OCI-LY3 (cell line): ENCODE data around the gene TRAF3.

ENCODE experiments used
- H2AFZ ChIP-seq: fragments of 200-600, 300-600 bp; shearing (Covaris generic); 2 replicates; pipeline ENCODE4 v1.6.0; 2014; ENCODE audit warnings: antibody characterized with exemption, low read depth, low read length
- H3K27ac ChIP-seq: fragments of 200-600, 300-600 bp; sonication (generic); 2 replicates; pipeline ENCODE4 v1.5.1; 2014; ENCODE audit warnings: mild to moderate bottlenecking, low read length, moderate library complexity, mixed read lengths
- H3K27me3 ChIP-seq: fragments of 200-600, 300-600 bp; sonication (generic); 2 replicates; pipeline ENCODE4 v1.6.1; 2014; ENCODE audit warnings: low read depth, low read length, mixed read lengths
- H3K36me3 ChIP-seq: fragments of 200-600, 300-600 bp; sonication (generic); replicated peaks from 2 replicates; pipeline ENCODE3; 2014; ENCODE audit warnings: low read depth, low read length, mixed read lengths
- H3K4me1 ChIP-seq: fragments of 300-600, 200-600 bp; sonication (generic); 2 replicates; pipeline ENCODE4 v1.6.1; 2014; ENCODE audit warnings: low read length, mixed read lengths
- H3K4me2 ChIP-seq: fragments of 200-600, 300-600 bp; sonication (generic); 2 replicates; pipeline ENCODE4 v1.6.1; 2014; ENCODE audit warnings: low read length, mixed read lengths
- H3K4me3 ChIP-seq: fragments of 300-600, 200-600 bp; sonication (generic); 2 replicates; pipeline ENCODE4 v1.5.1; 2014; ENCODE audit warnings: antibody characterized with exemption, mild to moderate bottlenecking, low read length, moderate library complexity
- H3K79me2 ChIP-seq: fragments of 300-600, 200-600 bp; shearing (Covaris generic); 2 replicates; pipeline ENCODE4 v1.6.1; 2014; ENCODE audit warnings: mild to moderate bottlenecking, low read length, mixed read lengths
- H3K9ac ChIP-seq: fragments of 300-600, 200-600 bp; shearing (Covaris generic); 2 replicates; pipeline ENCODE4 v1.6.0; 2014; ENCODE audit warnings: mild to moderate bottlenecking, low read length, moderate library complexity
- H3K9me3 ChIP-seq: fragments of 200-600, 300-600 bp; shearing (Covaris generic); 2 replicates; pipeline ENCODE4 v1.6.1; 2014; ENCODE audit warnings: low read length, mixed read lengths; ENCODE audit not compliant: insufficient read depth
- H4K20me1 ChIP-seq: fragments of 200-600, 300-600 bp; sonication (generic); 2 replicates; pipeline ENCODE4 v1.6.1; 2016; ENCODE audit warnings: low read length, mixed read lengths; ENCODE audit not compliant: insufficient read depth
- EZH2phosphoT487 ChIP-seq: fragments of 200-600 bp; shearing (Covaris generic); IDR thresholded peaks from 2 replicates; pipeline ENCODE4 v1.6.1; 2018; ENCODE audit warnings: antibody characterized with exemption, mixed run types, low read depth
- TF ChIP-seq, protein P1 (sequence below): fragments of 200-600, 300-600 bp; sonication (generic); IDR thresholded peaks from 2 replicates; pipeline ENCODE4 v1.5.1; 2014; ENCODE audit warnings: antibody characterized with exemption, low read length, low read depth

Gene TRAF3

DNA sequence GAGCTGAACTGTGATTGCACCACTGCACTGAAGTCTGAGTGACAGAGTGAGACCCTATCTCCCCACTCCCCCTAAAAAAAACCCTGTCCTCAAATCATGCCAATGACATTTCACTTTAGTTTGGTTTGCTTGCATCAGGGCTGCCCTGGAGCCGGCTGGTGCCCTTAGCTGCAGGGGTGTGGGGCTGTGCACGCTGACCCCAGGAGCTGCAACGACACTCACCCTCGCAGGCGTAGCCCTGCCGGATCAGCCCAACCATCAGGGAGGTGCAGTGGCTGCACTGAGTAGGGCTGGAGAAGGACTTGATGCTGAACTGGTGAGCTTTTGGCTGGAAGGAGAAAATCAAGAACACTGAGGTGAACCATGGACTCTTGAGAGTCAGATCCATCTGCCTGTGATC, 175.0 kb downstream of the TRAF3 start:
- H3K4me2 ChIP-seq: no peak overlapping the region
- no peaks in the 10 kb centered on the region for H3K9me3 ChIP-seq
- H4K20me1 ChIP-seq: no peaks in the 10 kb centered on the region
- H3K9ac ChIP-seq: no peak overlapping the region
- H2AFZ ChIP-seq: no peak overlapping the region
- H3K79me2 ChIP-seq: no peaks in the 10 kb centered on the region
- H3K27me3 ChIP-seq: no peaks in the 10 kb centered on the region; the same call in 1 of the 2 replicates
- no peak overlapping the region for H3K27ac ChIP-seq
- H3K36me3 ChIP-seq: no peaks in the 10 kb centered on the region
- TF ChIP-seq, protein P1, sequence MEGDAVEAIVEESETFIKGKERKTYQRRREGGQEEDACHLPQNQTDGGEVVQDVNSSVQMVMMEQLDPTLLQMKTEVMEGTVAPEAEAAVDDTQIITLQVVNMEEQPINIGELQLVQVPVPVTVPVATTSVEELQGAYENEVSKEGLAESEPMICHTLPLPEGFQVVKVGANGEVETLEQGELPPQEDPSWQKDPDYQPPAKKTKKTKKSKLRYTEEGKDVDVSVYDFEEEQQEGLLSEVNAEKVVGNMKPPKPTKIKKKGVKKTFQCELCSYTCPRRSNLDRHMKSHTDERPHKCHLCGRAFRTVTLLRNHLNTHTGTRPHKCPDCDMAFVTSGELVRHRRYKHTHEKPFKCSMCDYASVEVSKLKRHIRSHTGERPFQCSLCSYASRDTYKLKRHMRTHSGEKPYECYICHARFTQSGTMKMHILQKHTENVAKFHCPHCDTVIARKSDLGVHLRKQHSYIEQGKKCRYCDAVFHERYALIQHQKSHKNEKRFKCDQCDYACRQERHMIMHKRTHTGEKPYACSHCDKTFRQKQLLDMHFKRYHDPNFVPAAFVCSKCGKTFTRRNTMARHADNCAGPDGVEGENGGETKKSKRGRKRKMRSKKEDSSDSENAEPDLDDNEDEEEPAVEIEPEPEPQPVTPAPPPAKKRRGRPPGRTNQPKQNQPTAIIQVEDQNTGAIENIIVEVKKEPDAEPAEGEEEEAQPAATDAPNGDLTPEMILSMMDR: no peak
- TF ChIP-seq EZH2phosphoT487: no peak
- H3K4me3 ChIP-seq: no peak overlapping the region
- peaks cover 16% of the 10 kb centered on the region for H3K4me1 ChIP-seq

DNA sequence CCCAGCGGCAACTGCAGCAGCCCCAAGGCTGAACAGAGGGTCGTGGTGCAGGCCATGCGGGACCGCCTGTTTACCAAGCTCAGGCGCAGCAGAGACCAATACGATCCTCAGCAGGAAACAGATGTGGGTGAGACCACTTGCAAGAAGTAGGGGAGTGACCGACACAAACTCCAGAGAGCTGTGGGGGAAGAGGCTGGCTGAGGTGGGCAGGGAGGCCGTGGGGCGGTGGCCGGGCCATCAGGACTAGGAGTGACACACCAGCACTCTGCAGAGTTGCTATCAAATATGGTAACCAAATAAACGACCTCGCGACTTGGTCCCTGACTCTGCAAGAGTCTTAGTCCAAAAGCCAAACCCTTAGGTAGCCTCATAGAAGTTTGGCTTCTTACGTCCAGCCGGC, 175.9 kb downstream of the TRAF3 start:
- Histone ChIP-seq H2AFZ (no peak overlapping the region), H3K9ac (no peak overlapping the region), H3K27me3 (no peaks in the 10 kb centered on the region; the same call in 1 of the 2 replicates), H3K4me2 (no peak overlapping the region), H3K9me3 (no peaks in the 10 kb centered on the region), H3K4me1 (peaks cover 14% of the 10 kb centered on the region), H3K36me3 (no peaks in the 10 kb centered on the region), H3K79me2 (no peaks in the 10 kb centered on the region), H3K4me3 (no peak overlapping the region), H4K20me1 (no peaks in the 10 kb centered on the region), H3K27ac (no peak overlapping the region)
- TF ChIP-seq, protein P1: no peak
- TF ChIP-seq EZH2phosphoT487: no peak

DNA sequence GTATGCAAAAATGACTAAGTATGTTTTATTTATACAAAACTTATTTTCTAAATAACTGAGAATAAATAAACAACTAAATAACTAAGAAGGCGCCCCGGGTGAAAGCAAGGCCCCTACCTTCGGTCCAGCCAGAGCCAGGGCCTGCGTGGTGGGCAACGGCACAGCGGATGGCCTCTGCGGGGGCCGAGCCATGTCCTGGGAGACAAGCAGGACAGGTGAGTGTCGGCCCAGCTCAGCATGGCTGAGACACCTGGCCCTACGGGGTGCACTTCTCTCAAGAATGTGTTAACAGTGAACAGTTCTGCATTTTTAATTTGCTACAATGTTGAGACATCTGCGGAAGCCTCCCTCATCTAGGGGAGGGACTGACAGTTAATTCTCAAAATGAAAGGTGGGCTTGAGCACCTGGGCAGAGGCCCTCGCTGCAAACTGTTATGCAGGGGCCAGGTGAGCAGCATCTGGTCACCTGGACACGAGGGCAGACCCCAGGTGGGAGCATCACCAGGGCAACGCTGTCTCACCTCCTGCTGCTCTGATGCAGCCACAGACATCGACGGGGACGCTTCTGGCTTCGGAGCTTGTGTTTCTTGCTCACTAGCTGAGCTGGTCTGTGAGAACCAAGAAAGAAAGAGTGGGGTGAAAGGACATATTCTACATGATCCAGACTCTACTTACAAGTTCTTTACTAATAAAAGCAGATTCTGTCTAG, 177.0 kb downstream of the TRAF3 start:
- no peak overlapping the region for H2AFZ ChIP-seq
- no peaks in the 10 kb centered on the region for H3K36me3 ChIP-seq
- TF ChIP-seq EZH2phosphoT487: no peak
- TF ChIP-seq, protein P1: no peak
- H3K79me2 ChIP-seq: no peaks in the 10 kb centered on the region
- H3K9me3 ChIP-seq: no peaks in the 10 kb centered on the region
- no peak overlapping the region for H3K9ac ChIP-seq
- no peaks in the 10 kb centered on the region for H4K20me1 ChIP-seq
- H3K4me1 ChIP-seq: peaks cover 6% of the 10 kb centered on the region
- no peak overlapping the region for H3K4me3 ChIP-seq
- H3K4me2 ChIP-seq: no peak overlapping the region
- H3K27me3 ChIP-seq: no peaks in the 10 kb centered on the region; the same call in 1 of the 2 replicates
- H3K27ac ChIP-seq: no peak overlapping the region

DNA sequence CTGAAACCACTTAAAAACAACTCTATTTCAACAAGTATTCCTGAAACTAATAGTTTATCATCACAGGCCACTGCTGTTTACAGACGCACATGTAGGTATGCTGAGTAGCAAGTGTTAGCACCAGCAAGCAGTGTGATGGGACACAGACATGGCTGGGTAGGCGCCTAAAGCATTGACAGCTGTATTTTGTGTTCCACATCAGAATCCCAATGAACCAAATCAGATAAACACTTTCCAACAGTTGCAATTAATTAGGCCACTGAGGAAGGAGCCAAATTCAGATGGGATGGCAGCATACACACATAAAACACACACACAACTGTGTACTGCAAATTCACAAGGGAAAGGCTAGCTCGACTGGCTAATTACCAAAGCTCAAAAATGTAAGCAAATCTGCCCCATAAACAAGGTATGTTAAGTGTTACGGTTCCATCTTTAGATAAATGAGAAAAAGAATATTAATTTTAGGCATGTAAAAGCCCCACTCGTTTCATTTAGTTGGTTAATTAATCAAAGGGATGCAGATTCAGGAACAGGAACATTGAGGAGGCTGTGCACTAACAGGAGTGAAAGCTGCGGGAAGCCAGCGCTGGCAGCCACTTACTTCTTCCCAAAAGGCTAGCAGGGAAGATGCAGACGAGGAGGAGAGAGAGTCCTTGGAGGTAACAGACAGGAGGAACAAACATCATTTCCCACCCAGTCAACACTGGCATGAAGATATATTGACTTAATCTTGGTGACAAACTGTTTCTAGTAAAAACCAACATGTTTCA, 178.6 kb downstream of the TRAF3 start:
- no peaks in the 10 kb centered on the region; the same call in 1 of the 2 replicates for H3K27me3 ChIP-seq
- no peak overlapping the region for H2AFZ ChIP-seq
- H3K27ac ChIP-seq: no peak overlapping the region
- H3K36me3 ChIP-seq: no peaks in the 10 kb centered on the region
- H3K9ac ChIP-seq: no peak overlapping the region
- no peak overlapping the region for H3K4me2 ChIP-seq
- TF ChIP-seq EZH2phosphoT487: no peak
- TF ChIP-seq, protein P1: no peak
- no peaks in the 10 kb centered on the region for H3K4me1 ChIP-seq
- H3K79me2 ChIP-seq: no peaks in the 10 kb centered on the region
- H4K20me1 ChIP-seq: no peaks in the 10 kb centered on the region
- no peak overlapping the region for H3K4me3 ChIP-seq
- no peaks in the 10 kb centered on the region for H3K9me3 ChIP-seq
